ENCODE measurements around the gene WFDC8. TPM values are rescaled to one million over a fixed set of nuclear protein-coding genes. Genes with fewer than 3 reads are reported as not detected.

The WFDC8 gene
- total RNA-seq, 1 donor from 2014 or later, result not detected

GRCh38 chr20:45564760-45565276 lies 14.3 kb downstream of the WFDC8 start:
- TF ChIP-seq CTCF (IDR thresholded peaks at IDR 0.05; ENCODE audit: insufficient read depth, low read length, poor library complexity, severe bottlenecking), result no peak
- Histone ChIP-seq H3K27me3 (ENCODE audit: control insufficient read depth, insufficient read depth, low read length) (no peaks in the 10 kb centered on the region), H3K36me3 (ENCODE audit: control insufficient read depth, insufficient read depth, low read length) (no peaks in the 10 kb centered on the region), H3K4me3 (ENCODE audit: low read depth, low read length) (no peak overlapping the region)
- DNase-seq (ENCODE audit: low read depth), result no peak

- Histone ChIP-seq H3K36me3 (ENCODE audit: control insufficient read depth, insufficient read depth, low read length) (no peaks in the 10 kb centered on the region), H3K4me3 (ENCODE audit: low read depth, low read length) (no peak overlapping the region), H3K27me3 (ENCODE audit: control insufficient read depth, insufficient read depth, low read length) (no peaks in the 10 kb centered on the region)
- no peak for DNase-seq (ENCODE audit: low read depth)
- TF ChIP-seq CTCF (IDR thresholded peaks at IDR 0.05; ENCODE audit: insufficient read depth, low read length, poor library complexity, severe bottlenecking), result no peak
These were observed 23.9 kb downstream of the WFDC8 start for GRCh38 chr20:45555198-45555597.

- H3K27me3 ChIP-seq (ENCODE audit: control insufficient read depth, insufficient read depth, low read length), result no peaks in the 10 kb centered on the region
- TF ChIP-seq CTCF (IDR thresholded peaks at IDR 0.05; ENCODE audit: insufficient read depth, low read length, poor library complexity, severe bottlenecking), result no peak
- H3K4me3 ChIP-seq (ENCODE audit: low read depth, low read length), result no peak overlapping the region
- DNase-seq (ENCODE audit: low read depth), result no peak
- H3K36me3 ChIP-seq (ENCODE audit: control insufficient read depth, insufficient read depth, low read length), result no peaks in the 10 kb centered on the region
These were observed 26.6 kb downstream of the WFDC8 start for GRCh38 chr20:45552456-45552855.

- TF ChIP-seq CTCF (IDR thresholded peaks at IDR 0.05; ENCODE audit: insufficient read depth, low read length, poor library complexity, severe bottlenecking), result no peak
- Histone ChIP-seq H3K27me3 (ENCODE audit: control insufficient read depth, insufficient read depth, low read length) (no peaks in the 10 kb centered on the region), H3K36me3 (ENCODE audit: control insufficient read depth, insufficient read depth, low read length) (no peaks in the 10 kb centered on the region), H3K4me3 (ENCODE audit: low read depth, low read length) (no peak overlapping the region)
- DNase-seq (ENCODE audit: low read depth), result no peak
These were observed 28.3 kb downstream of the WFDC8 start for GRCh38 chr20:45550765-45551164.

GRCh38 chr20:45548410-45548809 lies 30.7 kb downstream of the WFDC8 start:
- Histone ChIP-seq H3K36me3 (ENCODE audit: control insufficient read depth, insufficient read depth, low read length) (no peaks in the 10 kb centered on the region), H3K27me3 (ENCODE audit: control insufficient read depth, insufficient read depth, low read length) (no peaks in the 10 kb centered on the region), H3K4me3 (ENCODE audit: low read depth, low read length) (no peak overlapping the region)
- no peak for DNase-seq (ENCODE audit: low read depth)
- TF ChIP-seq CTCF (IDR thresholded peaks at IDR 0.05; ENCODE audit: insufficient read depth, low read length, poor library complexity, severe bottlenecking), result no peak

- TF ChIP-seq CTCF (IDR thresholded peaks at IDR 0.05; ENCODE audit: insufficient read depth, low read length, poor library complexity, severe bottlenecking), result no peak
- no peaks in the 10 kb centered on the region for H3K36me3 ChIP-seq (ENCODE audit: control insufficient read depth, insufficient read depth, low read length)
- no peak within 1 kb of the TSS for H3K4me3 ChIP-seq (ENCODE audit: low read depth, low read length)
- H3K27me3 ChIP-seq (ENCODE audit: control insufficient read depth, insufficient read depth, low read length), result no peaks in the 10 kb centered on the region
- DNase-seq (ENCODE audit: low read depth), result no peak
These were observed 31.8 kb downstream of the WFDC8 start, which contains the start of gene EPPIN for GRCh38 chr20:45547206-45547770. Gene EPPIN, minus strand, starts transcription at chr20:45547401. Its CDS starts 44 bp downstream, at chr20:45547357.

Measured in kidney epithelial cell (primary cell).